HT-29 (cell line): Measurements from ENCODE around the gene RPS25. TPM values are rescaled to one million over a fixed set of nuclear protein-coding genes. Genes with fewer than 3 reads are reported as not detected.
"Not testable (repeated sequence)": the region's sequence is repeated elsewhere in the genome, so short reads cannot be mapped to it uniquely, and the experiment has no call there.

Source experiments
- DNase-seq: peaks from one replicate; pipeline ENCODE4 v3.0.0-alpha.2; 2015; ENCODE audit warnings: low spot score
- total RNA-seq: library from RNA; depleted of rRNA; stranded (reverse); fragments of >200 nt; shearing (Covaris generic); gene quantifications from 2 replicates; pipeline ENCODE4 v1.2.3, GENCODE V29; 2014

Gene RPS25
- total RNA-seq, 1 experiment from 2014 or later: 404 TPM

DNA sequence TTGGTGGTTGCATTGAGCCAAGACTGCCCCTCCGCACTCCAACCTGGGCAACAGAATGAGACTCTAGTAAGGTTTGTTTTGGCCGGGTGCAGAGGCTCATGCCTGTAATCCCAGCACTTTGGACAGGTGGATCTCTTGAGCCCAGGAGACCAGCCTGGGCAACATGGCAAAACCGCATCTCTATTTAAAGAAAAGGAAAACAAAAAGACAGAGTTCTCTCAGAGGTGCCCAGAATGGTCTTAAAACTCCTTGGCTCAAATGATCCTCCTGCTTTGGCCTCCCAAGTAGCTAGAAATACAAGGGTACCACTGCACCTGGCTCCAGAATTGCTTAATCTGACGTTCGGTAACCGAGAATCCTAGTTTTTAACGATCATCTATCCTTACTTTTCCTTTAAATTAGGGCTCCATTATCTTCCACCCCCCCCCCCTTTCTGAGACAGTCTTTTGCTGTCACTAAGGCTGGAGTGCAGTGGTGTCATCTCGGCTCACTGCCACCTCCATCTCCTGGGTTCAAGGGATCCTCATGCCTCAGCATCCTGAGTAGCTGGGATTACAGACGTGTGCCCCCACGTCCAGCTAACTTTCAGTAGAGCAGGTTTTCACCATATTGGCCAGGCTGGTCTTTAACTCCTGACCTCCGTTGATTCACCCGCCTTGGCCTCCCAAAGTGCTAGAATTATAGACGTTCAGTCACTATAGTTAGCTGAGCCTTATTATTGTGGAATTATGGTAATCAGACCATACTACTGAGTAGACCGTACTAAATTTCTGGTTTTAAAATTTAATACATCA, 1.7 kb downstream of the RPS25 start:
- DNase-seq: no peak

DNA sequence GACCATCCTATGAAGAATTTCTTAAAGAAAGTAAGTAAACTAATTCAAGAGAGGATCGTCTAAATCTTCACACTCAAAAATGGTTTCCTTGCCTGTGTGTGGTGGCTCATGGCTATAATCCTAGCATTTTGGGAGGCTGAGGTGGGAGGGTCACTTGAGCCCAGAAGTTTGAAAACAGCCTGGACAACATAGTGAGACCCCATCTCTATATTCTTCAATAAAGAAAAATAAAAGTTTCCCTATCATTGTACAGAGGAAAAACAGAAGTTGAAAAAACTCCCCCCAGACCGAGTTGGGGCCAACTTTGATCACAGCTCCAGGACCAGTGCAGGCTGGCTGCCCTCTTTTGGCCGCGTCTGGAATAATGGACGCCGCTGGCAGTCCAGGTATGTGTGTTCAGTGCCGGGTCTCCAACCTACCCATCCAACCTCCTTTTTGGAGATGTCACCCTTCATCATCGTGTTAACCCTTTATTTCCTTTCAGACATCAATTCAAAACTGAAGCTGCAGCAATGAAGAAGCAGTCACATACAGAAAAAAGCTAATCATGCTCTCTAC, 3.0 kb downstream of the RPS25 start:
- no peak for DNase-seq

DNA sequence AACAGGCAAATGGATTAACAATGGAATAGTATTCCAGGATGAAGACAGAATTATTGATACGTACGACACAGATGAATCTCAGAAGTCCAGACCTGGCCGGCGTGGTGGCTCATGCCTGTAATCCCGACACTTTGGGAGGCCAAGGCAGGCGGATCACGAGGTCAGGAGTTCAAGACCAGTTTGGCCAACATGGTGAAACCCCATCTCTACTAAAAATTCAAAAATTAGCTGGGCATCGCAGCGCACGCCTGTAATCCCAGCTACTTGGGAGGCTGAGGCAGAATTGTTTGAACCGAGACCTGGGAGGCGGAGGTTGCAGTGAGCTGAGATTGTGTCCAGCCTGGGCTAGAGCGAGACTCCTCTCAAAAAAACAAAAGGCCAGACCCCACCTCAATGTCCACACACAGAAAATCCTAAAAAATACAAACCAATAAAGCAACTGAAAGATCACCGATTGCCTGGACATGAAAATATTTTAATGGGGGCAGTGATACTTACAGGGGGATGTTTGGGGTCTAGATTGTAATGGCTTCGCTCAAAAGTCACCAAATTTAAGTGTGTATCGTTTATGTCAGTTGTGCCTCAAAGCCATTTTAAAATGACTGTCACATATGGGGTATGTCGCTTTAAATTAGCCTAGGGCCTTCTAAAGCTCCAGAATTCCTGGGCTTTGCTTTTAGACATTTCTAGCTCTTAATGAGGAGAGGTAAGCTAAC, 3.8 kb downstream of the RPS25 start:
- no peak for DNase-seq

DNA sequence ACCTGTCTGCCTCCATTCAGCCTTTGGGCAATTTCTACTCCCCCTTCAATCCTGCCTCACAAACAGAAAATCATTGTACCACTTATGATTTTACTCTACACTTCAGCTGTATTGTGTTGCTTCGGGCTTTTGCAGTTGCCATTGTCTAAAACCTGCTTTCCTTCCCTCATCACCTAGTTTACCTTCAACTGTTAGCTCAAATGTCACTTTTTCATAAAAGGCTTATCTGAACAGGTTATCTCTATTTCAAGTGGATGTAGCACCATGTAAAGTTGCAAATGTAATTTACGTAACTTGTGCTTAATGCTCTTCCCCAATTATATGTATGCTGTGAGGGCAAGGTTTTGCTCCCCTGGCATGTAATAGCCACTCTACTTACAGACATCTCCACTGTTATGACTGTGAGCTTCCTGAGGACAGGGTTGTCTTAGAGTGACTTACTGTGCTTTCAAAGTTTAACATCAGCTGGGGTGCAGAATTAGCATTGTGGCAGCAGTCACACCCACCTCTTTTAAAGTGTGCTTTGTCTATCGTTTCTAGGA, 5.4 kb downstream of the RPS25 start:
- no peak for DNase-seq

DNA sequence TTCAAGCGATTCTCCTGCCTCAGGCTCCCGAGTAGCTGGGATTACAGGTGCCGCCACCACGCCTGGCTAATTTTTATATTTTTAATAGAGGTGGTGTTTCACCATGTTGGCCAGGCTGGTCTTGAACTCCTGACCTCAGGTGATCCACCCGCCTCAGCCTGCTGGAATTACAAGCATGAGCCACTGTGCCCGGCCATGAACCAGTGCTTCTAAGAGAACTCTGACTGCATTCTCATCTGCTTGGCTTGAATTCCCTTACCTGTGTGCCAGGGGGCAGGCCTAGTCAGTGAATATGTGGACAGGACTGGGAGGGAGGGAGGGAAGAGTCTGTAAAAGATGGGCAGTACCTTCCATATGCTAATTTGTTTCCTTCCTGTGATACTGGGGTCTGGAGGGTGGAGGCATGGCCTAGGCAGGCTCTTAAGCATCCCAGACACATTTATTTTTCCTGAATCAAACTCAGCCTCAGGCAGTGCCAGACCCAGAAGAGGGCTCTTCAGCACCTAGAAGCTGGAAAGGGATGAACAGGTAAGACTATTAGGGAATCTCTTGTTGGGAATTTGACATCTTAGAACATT, 6.6 kb downstream of the RPS25 start:
- DNase-seq: no peak

DNA sequence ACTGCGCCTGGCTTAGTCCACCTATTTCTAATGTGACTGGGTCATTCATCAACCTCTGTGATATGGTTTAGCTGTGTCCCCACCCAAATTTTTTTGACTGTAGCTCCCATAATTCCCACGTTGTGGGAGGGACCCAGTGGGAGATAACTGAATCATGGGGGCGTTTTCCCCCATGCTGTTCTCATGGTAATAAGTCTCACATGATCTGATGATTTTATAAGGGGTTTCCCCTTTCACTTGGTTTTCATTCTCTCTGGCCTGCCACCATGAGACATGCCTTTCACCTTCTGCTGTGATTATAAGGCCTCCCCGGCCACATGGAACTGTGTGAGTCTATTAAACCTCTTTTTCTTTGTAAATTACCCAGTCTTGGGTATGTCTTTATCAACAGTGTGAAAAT, 11.5 kb downstream of the RPS25 start:
- no peak for DNase-seq

DNA sequence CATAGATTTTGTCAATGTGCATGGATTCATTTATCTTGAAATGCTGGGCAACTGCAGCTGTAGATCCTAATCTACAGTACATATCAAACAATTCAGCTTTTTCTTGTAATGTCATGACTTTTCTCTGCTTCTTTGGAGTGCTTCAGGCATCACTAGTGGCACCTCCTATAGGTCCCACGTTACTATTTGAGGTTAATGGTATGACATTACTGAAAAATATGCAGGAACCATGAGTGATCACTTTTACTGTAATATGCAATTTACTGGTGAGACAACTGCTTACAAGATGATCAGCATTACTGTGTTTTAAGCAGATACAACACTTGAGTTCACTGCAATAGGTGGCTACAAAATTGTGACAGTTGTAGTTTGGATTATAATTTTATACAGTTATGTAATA, 17.2 kb downstream of the RPS25 start:
- DNase-seq: no peak

DNA sequence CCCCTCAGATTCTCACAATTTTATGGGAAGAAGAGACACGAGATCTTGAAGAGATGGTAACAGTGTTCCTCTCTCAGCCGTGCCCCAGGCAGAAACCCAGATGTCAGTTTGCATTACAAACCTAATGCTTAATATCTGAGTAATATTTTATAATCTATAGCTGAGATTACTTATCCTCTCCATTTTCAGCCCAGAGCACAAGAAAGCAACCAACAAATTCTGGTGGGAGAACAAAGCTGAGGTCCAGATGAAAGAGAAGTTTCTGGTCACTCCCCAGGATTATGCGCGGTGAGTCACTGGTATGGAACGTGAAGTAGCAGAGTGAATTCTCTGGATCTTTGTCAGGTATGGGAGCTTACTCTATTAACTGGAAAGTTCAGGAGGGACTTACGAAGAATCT, 19.3 kb downstream of the RPS25 start:
- peak; percentile 82 for DNase-seq

DNA sequence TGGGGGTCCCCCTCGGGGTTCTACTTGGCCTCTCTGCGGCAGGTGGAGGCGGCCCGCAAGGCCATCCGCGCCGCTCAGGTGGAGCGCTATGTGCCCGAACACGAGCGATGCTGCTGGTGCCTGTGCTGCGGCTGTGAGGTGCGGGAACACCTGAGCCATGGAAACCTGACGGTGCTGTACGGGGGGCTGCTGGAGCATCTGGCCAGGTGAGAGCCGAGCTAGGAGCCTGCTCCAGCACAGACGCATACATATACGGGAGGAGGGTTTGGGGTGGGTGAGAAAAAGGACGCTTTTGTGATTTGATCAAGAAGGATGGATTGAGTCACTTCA, 19.8 kb downstream of the RPS25 start:
- no peak for DNase-seq

DNA sequence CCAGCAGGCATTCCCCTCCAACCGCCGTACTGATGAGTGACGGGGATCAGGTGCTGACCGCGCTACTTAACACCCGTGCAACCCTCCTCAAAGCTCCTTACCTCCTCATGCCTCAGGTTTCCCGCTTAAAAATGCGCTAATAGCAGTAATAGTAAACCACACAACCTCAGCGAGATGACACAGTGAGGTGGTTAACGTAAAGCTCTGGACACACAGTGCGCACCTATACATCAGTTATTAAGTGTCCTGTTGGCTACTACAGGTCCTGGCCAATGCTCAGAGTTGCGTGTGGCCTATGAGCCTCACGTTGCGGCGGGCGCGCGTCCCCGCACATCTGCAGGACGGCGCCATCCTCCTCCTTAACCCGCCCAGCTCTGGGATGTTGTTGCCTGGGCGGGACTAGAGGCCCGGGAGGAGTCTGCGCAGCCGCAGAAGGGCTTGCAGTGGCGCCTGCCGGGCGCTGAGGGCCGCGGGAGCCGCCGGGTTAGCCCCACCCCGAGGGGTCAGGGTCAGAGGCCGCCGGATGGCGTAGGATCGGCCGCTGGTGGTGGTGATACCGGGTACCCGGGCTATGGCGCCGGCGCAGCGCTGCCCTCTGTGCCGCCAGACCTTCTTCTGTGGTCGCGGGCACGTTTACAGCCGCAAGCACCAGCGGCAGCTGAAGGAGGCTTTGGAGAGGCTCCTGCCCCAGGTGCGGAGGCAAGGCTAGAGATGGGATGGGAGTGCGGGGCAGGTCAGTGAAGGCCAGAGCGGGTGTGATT, 20.3 kb downstream of the RPS25 start, which contains the start of gene CENATAC:
TSS of gene CENATAC (plus strand) at position 512 of the 761 bp plus-strand sequence. CDS start at position 572, 60 bp downstream.
- DNase-seq: peak; percentile 96

DNA sequence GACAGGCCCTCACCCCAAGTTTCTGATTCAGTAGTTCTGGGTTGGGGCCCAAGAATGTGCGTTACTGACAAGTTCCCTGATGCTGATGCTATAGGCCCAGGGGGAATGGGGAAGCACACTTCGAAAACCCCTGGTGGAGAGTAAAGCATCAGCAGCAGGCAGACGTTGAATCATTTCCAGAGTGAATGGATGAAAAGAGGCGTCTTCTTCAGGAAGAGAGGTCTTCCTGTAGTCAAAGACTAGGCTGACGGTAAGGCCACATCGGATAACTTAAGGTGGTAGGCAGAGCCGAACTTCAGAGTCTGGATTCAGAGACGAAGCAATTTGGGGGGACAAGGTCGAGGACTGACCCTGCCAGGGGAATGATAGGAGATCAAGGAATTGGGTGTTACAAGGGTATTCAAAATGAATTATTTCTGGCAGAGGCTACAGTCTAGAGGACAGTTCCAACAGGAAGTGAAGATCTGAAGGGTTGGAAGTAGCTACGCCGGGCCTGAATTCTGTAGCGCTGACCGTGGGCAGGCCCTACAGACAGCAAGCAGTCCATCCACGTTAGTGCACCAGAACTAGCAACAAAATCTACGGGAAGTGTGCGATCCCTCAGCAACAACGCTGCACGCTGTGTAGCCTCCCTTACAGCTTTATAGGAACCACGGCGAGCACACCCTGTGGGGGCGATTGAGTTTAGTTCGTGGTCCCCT, 21.1 kb downstream of the RPS25 start:
- peak; percentile 13 for DNase-seq

DNA sequence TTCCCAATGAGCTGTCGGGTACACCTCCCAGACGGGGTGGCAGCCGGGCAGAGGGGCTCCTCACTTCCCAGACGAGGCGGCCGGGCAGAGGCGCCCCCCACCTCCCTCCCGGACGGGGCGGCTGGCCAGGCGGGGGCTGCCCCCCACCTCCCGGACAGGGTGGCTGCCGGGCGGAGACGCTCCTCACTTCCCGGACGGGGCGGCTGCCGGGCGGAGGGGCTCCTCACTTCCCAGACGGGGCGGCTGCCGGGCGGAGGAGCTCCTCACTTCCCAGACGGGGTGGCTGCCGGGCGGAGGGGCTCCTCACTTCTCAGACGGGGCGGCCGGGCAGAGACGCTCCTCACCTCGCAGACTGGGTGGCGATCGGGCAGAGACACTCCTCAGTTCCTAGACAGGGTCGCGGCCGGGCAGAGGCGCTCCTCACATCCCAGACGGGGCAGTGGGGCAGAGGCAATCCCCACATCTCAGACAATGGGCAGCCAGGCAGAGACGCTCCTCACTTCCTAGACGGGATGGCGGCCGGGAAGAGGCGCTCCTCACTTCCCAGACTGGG, 26.6 kb downstream of the RPS25 start:
- not testable (repeated sequence) for DNase-seq

DNA sequence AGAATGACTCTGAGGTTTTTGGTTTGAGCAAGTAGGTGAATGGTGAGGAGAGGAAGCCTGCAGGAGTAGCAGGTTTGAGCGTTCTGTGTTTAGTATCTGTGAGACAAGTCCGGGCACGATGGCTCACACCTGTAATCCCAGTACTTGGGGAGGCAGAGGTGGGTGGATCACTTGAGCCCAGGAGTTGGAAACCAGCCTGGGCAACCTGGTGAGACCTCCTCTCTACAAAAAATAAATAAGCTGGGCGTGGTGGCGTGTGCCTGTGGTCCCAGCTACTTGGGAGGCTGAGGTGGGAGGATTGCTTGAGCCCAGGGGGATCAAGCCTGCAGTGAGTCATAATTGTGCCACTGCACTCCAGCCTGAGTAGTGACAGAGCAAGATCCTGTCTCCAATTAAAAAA, 29.9 kb downstream of the RPS25 start:
- DNase-seq: no peak

DNA sequence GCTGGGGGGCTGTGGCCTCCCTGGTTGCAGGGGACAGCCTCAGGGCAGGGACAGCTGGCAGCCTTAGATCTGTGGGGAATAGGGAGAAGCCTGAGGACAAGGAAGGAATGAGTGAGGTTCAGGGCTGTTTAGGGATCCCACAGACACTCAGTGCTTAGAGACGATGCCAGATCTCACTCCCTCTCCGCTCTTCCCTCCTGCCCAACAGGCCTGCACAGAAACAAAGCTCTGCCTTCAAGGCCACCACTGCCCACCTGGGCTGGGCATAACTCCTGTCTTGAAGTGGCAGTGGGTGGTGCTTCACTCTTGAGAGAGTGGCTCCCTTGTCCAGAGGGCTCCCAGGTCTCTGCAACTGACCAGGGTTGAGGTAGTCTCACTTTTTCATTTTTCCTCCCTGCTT, 33.3 kb downstream of the RPS25 start:
- no peak for DNase-seq

DNA sequence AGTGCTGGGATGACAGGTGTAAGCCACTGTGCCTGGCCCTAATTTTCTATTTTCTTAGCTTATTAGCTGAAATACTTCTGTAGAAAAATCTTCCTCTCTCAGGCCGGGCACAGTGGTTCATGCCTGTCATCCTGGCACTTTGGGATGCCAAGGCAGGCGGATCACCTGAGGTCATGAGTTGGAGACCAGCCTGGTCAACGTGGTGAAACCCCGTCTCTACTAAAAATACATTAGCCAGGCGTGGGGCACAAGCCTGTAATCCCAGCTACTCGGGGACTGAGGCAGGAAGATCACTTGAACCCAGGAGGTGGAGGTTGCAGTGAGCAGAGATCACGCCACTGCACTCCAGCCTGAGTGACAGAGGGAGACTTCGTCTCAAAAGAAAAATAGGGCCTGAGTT, 33.8 kb downstream of the RPS25 start:
- DNase-seq: not testable (repeated sequence)

DNA sequence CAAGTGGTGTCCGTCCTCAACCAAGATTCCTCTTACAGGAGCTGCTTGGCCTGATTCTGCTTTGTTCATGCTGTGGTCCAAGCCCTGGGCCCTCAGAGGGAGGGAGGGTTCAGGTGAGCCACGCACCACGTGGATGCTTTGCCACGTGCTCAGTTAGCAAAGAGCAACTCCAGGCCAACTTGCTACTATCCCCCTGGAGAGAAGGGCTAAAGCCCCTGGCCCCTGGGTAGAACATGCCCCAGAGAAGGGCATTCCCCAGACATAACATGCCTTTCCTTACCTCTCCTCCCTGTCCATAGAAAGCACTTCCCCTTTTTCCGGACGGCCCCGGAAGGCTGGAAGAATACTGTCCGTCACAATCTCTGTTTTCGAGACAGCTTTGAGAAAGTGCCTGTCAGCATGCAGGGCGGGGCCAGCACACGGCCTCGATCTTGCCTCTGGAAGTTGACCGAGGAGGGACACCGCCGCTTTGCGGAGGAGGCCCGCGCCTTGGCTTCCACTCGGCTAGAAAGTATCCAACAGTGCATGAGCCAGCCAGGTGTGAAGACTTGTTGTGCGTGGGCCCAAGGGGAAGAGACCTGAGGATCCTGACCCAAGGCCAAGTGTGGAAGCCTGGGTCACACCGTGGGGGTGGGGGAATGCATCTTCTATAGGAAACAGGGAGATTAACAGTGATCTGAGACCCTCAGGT, 37.8 kb downstream of the RPS25 start:
- DNase-seq: no peak

DNA sequence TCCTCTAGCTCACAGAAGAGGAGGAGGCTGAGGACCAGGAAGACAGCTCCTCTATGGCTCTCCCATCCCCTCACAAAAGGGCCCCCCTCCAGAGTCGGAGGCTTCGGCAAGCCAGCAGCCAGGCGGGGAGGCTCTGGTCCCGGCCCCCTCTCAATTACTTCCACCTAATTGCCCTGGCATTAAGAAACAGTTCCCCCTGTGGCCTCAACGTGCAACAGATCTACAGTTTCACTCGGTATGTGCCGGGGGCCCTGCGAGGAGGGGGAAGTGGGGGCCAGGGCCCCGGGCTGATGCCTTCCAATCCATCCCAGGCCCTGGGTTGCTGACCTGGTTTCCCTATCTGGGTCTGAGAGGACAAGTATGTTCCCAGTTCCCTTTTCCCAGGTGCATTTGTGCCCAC, 38.7 kb downstream of the RPS25 start:
- DNase-seq: no peak

DNA sequence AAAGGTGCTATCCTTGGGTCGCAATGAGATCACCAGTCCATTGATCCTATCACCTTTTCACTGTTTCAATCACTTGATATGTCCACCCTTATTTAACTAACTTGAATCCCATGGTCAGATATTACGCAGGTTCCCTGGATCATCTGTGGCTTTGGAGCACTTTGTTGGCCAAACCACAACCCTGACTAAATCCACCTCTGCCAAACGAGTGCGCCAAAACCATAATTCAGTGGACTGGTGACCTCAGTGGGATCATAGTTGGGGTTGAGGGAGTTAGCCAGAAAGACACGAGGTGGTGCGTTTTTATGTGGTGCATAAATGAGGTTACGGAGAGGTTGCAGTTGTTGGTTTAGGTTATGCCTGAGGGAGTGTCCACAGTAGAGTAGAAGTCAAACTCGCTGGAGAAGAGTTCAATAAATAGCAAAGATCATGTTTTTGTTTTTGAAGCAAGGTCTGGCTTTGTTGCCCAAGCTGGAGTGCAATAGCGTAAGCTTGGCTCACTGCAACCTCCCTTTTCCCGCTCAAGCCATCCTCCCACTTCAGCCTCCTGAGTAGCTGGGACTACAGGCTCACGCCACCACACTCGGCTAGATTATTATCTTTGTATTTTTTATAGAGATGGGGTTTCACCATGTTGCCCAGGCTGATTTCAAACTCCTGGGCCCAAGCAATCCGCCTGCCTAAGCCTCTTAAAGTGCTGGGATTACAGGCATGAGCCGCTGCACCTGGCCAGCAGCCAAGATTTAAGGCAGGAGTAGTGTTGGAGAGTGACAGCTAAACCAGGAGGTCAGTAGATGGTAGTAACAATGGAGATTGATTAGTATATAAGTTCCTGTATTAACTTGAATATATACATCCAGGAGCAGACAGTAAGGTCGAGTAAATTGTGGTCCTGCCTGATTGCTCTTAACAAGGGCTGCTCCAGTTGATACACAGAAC, 42.1 kb downstream of the RPS25 start:
- peak; percentile 35 for DNase-seq

DNA sequence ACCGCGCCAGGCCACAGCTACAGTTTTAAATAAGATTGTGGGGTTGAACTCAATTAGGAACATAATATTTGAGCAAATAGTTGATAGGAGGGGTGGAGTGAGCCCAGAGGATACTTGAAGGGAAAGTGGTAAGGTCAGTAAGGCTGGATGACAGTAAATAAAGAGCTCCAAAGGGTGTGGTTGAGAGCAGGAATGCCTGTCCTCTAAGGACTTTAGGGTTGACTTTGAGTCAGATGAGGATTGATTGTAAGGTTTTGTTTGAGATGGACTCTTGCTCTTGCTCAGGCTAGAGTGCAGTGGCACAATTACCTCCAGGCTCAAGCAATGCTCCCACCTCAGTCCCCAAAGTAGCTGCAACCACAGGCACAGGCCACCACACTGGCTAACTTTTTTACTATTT, 44.2 kb downstream of the RPS25 start:
- DNase-seq: no peak
